Mesodermal cell (in vitro differentiated cells): ENCODE measurements around the gene CFAP20DC.
"Not testable (repeated sequence)": the region's sequence is repeated elsewhere in the genome, so short reads cannot be mapped to it uniquely, and the experiment has no call there.

Source experiments
- H3K27ac ChIP-seq: 2 replicates; pipeline ENCODE4 v1.7.0; 2013; ENCODE audit warnings: mild to moderate bottlenecking, low read depth, low read length, moderate library complexity; ENCODE audit not compliant: severe bottlenecking
- H3K36me3 ChIP-seq: 2 replicates; pipeline ENCODE4 v1.7.1; 2013; ENCODE audit warnings: mild to moderate bottlenecking, low read length, moderate library complexity; ENCODE audit not compliant: control insufficient read depth, insufficient read depth
- H3K4me1 ChIP-seq: one replicate; pipeline ENCODE4 v1.7.1; 2013; ENCODE audit warnings: mild to moderate bottlenecking, low read length; ENCODE audit not compliant: insufficient read depth, control insufficient read depth, poor library complexity, severe bottlenecking
- H3K4me3 ChIP-seq: 2 replicates; pipeline ENCODE4 v1.7.0; 2013; ENCODE audit warnings: low read length, control low read depth, mild to moderate bottlenecking; ENCODE audit not compliant: insufficient read depth, poor library complexity, severe bottlenecking; ENCODE audit errors: extremely low read depth
- H3K9me3 ChIP-seq: 2 replicates; pipeline ENCODE4 v1.7.1; 2013; ENCODE audit warnings: mild to moderate bottlenecking, low read length, moderate library complexity; ENCODE audit not compliant: control insufficient read depth
- WGBS, 2 experiments: methylation state at CpG; one replicate each; pipeline ENCODE4 v1.1.5; 2013; ENCODE audit warnings: missing lambda C conversion rate in 2 of 2; ENCODE audit not compliant: insufficient coverage in 2 of 2; 5-methylcytosine and 5-hydroxymethylcytosine counted together

CFAP20DC gene

DNA sequence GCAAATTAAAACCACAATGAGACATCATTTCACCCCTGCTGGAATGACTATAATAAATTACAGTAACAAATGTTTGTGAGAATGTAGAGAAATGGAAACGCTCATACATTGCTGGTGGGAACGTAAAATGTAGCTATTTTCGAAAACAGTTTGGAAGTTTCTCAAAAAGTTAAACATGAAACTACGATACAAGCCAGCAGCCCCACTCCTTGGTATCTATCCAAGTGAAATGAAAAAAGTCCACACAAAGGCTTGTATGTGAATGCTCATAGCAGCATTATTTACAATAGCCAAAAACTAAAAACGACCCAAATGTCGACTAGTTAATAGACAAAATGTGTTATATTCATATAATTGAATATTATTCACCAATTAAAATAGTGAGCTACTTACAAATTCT, 22.9 kb upstream of the CFAP20DC start:
- 100% methylated on average over 1 of the region's 6 CpGs; no CpG with 5 or more reads in 1 of the 2 experiments for WGBS, 2 experiments
- no peak overlapping the region for H3K27ac ChIP-seq
- H3K4me3 ChIP-seq, result no peak overlapping the region
- no peaks in the 10 kb centered on the region for H3K9me3 ChIP-seq
- H3K36me3 ChIP-seq, result no peaks in the 10 kb centered on the region
- no peaks in the 10 kb centered on the region for H3K4me1 ChIP-seq

DNA sequence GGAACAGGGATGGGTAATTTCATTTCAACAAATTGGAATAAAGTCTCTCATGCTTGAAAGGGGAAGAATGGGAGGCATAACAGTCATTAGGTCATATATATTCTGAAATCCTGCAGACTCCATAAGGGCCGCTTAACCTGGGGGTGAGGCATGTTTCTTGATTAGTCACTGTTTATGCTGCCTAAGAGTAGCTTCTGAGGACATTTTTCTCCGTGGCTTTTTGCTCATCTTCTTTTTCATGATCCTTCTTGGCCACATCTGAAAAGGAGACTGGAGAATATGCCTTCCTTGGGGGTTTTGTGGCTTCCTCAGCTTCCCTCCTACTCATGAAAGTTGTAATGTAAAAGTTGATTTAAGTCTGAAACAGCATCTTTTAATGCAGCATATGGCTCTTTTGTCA, 20.0 kb upstream of the CFAP20DC start:
- 76% methylated on average over 2 of the region's 2 CpGs; no CpG with 5 or more reads in 1 of the 2 experiments for WGBS, 2 experiments

DNA sequence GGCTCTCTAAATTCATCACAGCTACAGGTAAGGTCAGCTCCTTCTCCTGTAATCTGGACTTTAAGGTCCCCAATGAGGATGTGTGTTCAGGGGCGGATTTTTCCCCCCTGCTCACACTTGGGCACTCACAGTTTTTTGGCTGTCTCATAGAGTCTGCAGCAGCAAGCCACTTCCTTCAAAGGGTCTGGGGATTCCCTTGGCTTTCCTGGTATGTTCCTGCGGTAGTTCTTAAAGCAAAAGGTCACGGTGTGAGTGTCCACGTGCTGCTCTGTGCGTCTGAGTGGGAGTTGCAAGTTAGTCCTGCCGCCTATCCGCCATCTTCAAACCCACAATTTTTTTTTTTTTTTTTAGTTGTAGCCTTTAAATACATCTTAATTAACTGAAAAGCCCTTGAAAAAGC, 15.4 kb upstream of the CFAP20DC start:
- Histone ChIP-seq H3K4me3 (no peak overlapping the region), H3K36me3 (no peaks in the 10 kb centered on the region), H3K9me3 (no peaks in the 10 kb centered on the region), H3K27ac (no peak overlapping the region), H3K4me1 (no peaks in the 10 kb centered on the region)
- WGBS, 2 experiments, result 86 to 100% methylated on average over 2 to 3 of the region's 7 CpGs

More for the DNA sequence above, 20.0 kb upstream of the CFAP20DC start:
- no peak overlapping the region for H3K27ac ChIP-seq
- no peaks in the 10 kb centered on the region for H3K9me3 ChIP-seq
- no peaks in the 10 kb centered on the region for H3K36me3 ChIP-seq
- no peaks in the 10 kb centered on the region for H3K4me1 ChIP-seq
- H3K4me3 ChIP-seq, result no peak overlapping the region

DNA sequence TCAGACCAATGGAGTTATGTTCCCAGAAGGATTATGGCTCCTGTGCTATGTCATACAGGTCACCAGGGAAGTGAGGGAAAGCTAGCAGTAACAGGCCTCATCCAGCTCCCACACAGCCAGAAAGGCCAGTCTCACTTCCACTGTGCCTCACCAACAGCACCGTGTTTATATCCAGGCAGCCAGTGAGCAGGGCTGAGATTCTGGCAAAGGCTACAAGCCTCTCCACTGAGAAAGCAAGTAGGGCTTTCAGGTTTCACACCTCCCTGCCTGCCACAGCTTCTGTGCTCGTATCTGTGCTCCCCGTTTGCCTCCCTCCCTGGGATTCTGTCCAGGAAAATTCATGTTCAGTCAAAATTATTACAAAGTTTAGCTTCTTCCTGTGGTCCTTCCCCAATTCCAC, 14.9 kb upstream of the CFAP20DC start:
- Histone ChIP-seq H3K27ac (no peak overlapping the region), H3K4me1 (no peaks in the 10 kb centered on the region), H3K36me3 (no peaks in the 10 kb centered on the region), H3K4me3 (no peak overlapping the region), H3K9me3 (no peaks in the 10 kb centered on the region)
- WGBS, 2 experiments, result 85 to 96% methylated on average over 3 of the region's 3 CpGs

DNA sequence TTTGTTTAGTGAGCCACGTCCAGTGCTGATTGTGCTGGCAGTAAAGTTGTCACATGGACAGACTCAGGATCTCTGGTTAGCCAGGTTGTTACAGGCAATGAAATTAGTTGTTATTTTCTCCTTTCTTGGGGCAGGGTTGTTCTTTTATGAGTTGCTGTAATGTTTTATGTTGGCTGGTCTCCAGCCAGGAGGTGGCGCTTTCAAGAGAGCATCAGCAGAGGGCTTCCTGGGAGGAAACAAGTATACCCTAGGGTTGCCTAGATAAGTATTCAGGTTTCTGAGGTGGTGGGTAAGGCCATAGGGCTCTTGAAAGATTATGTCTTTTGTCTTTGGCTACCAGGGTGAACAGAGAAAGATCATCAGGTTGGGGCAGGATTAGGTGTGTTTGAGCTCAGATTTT, 14.5 kb upstream of the CFAP20DC start:
- Histone ChIP-seq H3K4me1 (no peaks in the 10 kb centered on the region), H3K4me3 (no peak overlapping the region), H3K9me3 (no peaks in the 10 kb centered on the region), H3K36me3 (no peaks in the 10 kb centered on the region), H3K27ac (no peak overlapping the region)
- 88 to 100% methylated on average over 1 to 2 of the region's 2 CpGs for WGBS, 2 experiments

DNA sequence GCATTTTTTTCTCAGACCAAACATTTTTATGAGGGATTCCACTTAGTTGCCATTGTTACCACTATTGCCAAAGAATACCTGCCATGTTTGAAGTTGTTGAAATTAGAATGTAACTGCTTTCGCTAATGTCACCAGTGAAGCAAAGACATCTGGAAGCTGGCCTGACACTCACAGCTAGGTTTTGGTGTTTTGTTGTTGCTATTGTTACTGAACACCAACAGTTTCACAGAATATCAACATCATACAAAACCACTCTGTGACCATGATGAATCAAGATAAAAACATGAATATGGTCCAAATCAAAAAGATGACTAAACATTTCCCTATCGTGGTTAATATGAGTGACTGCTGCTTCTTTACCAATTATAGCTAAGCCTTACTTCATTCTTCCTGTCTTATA, 6.9 kb upstream of the CFAP20DC start:
- Histone ChIP-seq H3K4me3 (no peak overlapping the region), H3K9me3 (no peaks in the 10 kb centered on the region), H3K4me1 (no peaks in the 10 kb centered on the region), H3K27ac (no peak overlapping the region), H3K36me3 (no peaks in the 10 kb centered on the region)
- WGBS, 2 experiments, result 80% methylated on average over 2 of the region's 2 CpGs; no CpG with 5 or more reads in 1 of the 2 experiments

DNA sequence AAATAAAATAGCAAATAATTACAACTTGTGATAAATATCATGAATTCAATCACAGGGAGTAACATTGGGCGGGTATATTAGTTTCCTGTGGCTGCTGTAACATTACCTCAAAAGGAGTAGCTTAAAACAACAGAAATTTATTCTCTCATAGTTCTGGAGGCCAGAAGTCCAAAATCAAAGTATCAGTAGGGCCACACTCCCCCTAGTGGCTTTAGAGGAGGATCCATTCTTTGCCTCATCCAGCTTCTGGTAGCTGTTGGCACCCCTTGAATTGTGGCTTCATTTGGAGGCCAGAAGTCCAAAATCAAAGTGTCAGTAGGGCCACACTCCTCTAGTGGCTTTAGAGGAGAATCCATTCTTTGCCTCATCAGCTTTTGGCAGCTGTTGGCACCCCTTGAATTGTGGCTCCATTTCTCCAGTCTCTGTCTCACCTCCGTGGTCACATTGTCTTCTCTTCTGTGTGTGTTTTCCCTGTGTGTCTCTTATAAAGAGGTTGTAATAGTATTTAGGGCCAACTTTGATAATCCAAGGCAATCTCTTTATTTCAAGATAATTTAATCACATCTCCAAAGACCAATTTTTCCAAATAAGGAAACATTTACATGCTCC, 3.1 kb upstream of the CFAP20DC start:
- Histone ChIP-seq H3K9me3 (no peaks in the 10 kb centered on the region), H3K4me1 (no peaks in the 10 kb centered on the region), H3K27ac (no peak overlapping the region), H3K36me3 (no peaks in the 10 kb centered on the region), H3K4me3 (no peak overlapping the region)
- 17% methylated on average over 1 of the region's 2 CpGs; no CpG with 5 or more reads in 1 of the 2 experiments for WGBS, 2 experiments

DNA sequence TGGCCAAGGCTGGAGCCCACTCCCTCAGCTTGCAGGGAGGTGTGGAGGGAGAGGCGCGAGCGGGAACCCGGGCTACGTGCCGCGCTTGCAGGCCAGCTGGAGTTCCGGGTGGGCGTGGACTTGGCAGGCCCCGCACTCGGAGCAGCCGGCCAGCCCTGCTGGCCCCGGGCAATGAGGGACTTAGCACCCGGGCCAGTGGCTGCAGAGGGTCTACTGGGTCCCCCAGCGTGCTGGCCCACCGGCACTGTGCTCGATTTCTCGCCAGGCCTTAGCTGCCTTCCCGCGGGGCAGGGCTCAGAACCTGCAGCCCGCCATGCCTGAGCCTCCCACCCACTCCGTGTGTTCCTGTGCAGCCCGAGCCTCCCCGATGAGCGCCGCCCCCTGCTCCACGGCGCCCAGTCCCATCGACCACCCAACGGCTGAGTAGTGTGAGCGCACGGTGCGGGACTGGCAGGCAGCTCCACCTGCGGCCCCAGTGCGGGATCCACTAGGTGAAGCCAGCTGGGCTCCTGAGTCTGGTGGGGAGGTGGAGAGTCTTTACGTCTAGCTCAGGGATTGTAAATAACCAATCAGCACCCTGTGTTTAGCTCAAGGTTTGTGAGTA, 1.1 kb upstream of the CFAP20DC start:
- H3K4me1 ChIP-seq, H3K9me3 ChIP-seq, H3K36me3 ChIP-seq, H3K27ac ChIP-seq, H3K4me3 ChIP-seq: not testable (repeated sequence)
- 96 to 97% methylated on average over 11 to 35 of the region's 36 CpGs for WGBS, 2 experiments

DNA sequence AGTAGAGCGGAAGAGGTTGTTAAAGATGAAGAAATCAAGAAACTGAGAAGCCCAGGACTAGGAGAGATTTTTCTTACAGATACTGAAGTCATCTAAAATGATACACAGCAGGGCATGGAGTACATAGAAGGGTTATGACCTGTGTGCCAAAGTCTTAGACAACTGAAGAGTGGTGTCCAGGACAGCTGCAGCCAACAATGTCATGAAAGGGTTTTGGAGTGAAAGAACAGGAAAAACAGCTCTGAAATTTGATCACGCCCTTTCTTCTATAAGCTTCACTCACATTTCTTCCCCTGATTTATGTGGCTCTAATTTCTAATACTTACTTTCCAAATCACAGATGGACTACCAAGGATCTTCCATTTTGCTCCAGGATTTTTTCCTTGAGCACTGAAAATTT, 3.0 kb downstream of the CFAP20DC start:
- 76 to 90% methylated on average over 2 of the region's 2 CpGs for WGBS, 2 experiments
- Histone ChIP-seq H3K27ac (no peak overlapping the region), H3K4me1 (no peaks in the 10 kb centered on the region), H3K36me3 (no peaks in the 10 kb centered on the region), H3K9me3 (no peaks in the 10 kb centered on the region), H3K4me3 (no peak overlapping the region)

DNA sequence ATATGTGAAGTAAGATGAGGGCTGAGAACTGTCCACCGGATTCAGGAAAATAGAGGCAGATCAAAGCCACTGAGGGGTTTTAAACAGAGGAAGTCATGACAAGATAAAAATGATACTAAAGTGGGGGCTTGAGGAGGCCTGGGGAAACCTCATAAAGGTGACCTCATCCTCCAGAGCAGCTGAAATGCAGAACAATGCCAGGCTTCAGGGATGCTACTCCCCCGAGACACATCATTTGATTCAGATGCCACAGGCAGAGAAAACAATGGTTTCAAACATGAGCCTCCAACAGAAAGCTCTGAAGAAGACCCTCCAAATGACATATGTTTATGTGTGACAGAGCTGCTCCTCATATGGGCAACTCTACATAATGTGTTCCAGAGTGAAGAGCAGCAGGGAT, 6.4 kb downstream of the CFAP20DC start:
- no peak overlapping the region for H3K4me3 ChIP-seq
- H3K4me1 ChIP-seq, result no peaks in the 10 kb centered on the region
- no peaks in the 10 kb centered on the region for H3K36me3 ChIP-seq
- H3K9me3 ChIP-seq, result no peaks in the 10 kb centered on the region
- no peak overlapping the region for H3K27ac ChIP-seq
- 84 to 97% methylated on average over 2 of the region's 2 CpGs for WGBS, 2 experiments

DNA sequence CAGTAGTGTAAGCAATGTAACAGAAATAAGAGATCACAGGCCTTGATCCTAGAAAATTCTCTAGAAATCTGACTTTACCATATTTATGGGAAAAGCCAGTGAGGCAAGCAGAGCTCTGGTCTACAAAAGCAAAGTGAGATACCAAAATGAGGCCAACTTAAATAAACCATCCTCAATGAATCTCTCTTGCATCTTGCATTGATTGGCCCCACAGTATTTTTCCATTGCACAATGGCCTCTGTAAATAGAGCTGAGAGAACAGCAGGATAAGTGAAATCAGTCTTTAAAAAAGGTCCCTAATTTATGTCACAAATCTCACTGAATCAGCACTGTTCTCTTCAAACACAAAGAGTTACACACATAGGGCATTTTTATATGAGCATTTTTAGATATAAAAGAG, 8.9 kb downstream of the CFAP20DC start:
- Histone ChIP-seq H3K9me3 (no peaks in the 10 kb centered on the region), H3K4me1 (no peaks in the 10 kb centered on the region), H3K4me3 (no peak overlapping the region), H3K27ac (no peak overlapping the region), H3K36me3 (no peaks in the 10 kb centered on the region)
